Measurements from ENCODE around the gene ACSL6. TPM values are rescaled to one million over a fixed set of nuclear protein-coding genes. Genes with fewer than 3 reads are reported as not detected.

The ACSL6 gene
- total RNA-seq, 1 donor from 2014 or later = 0.19 TPM

GRCh38 chr5:132024117-132024435, 12.6 kb upstream of the ACSL6 start:
- Mint-ChIP-seq H3K27ac (no peak overlapping the region), H3K36me3 (ENCODE audit: insufficient read depth) (no peaks in the 10 kb centered on the region), H3K4me1 (ENCODE audit: low read depth) (no peaks in the 10 kb centered on the region), H3K27me3 (peaks cover 28% of the 10 kb centered on the region), H3K9me3 (ENCODE audit: low read depth) (no peaks in the 10 kb centered on the region), H3K4me3 (ENCODE audit: low read depth) (no peak overlapping the region)
- no peak for DNase-seq (ENCODE audit: low spot score, unreplicated experiment)
- no peak for TF ChIP-seq CTCF (IDR thresholded peaks at IDR 0.05; ENCODE audit: unreplicated experiment)

- DNase-seq (ENCODE audit: low spot score, unreplicated experiment) = no peak
- Mint-ChIP-seq H3K27ac (no peak overlapping the region), H3K36me3 (ENCODE audit: insufficient read depth) (no peaks in the 10 kb centered on the region), H3K9me3 (ENCODE audit: low read depth) (no peaks in the 10 kb centered on the region), H3K27me3 (peaks cover 32% of the 10 kb centered on the region), H3K4me1 (ENCODE audit: low read depth) (no peaks in the 10 kb centered on the region), H3K4me3 (ENCODE audit: low read depth) (no peak overlapping the region)
- no peak for TF ChIP-seq CTCF (IDR thresholded peaks at IDR 0.05; ENCODE audit: unreplicated experiment)
These were observed 12.0 kb upstream of the ACSL6 start for GRCh38 chr5:132023258-132024116.

GRCh38 chr5:132022737-132023136, 11.3 kb upstream of the ACSL6 start:
- TF ChIP-seq CTCF (IDR thresholded peaks at IDR 0.05; ENCODE audit: unreplicated experiment) = no peak
- Mint-ChIP-seq H3K9me3 (ENCODE audit: low read depth) (no peaks in the 10 kb centered on the region), H3K4me1 (ENCODE audit: low read depth) (no peaks in the 10 kb centered on the region), H3K27me3 (peaks cover 36% of the 10 kb centered on the region), H3K27ac (no peak overlapping the region), H3K4me3 (ENCODE audit: low read depth) (no peak overlapping the region), H3K36me3 (ENCODE audit: insufficient read depth) (no peaks in the 10 kb centered on the region)
- no peak for DNase-seq (ENCODE audit: low spot score, unreplicated experiment)

GRCh38 chr5:132021654-132022053, 10.2 kb upstream of the ACSL6 start:
- Mint-ChIP-seq H3K9me3 (ENCODE audit: low read depth) (no peaks in the 10 kb centered on the region), H3K4me1 (ENCODE audit: low read depth) (no peaks in the 10 kb centered on the region), H3K27ac (no peak overlapping the region), H3K4me3 (ENCODE audit: low read depth) (no peak overlapping the region), H3K36me3 (ENCODE audit: insufficient read depth) (no peaks in the 10 kb centered on the region), H3K27me3 (peaks cover 45% of the 10 kb centered on the region)
- no peak for DNase-seq (ENCODE audit: low spot score, unreplicated experiment)
- TF ChIP-seq CTCF (IDR thresholded peaks at IDR 0.05; ENCODE audit: unreplicated experiment) = no peak

DNA sequence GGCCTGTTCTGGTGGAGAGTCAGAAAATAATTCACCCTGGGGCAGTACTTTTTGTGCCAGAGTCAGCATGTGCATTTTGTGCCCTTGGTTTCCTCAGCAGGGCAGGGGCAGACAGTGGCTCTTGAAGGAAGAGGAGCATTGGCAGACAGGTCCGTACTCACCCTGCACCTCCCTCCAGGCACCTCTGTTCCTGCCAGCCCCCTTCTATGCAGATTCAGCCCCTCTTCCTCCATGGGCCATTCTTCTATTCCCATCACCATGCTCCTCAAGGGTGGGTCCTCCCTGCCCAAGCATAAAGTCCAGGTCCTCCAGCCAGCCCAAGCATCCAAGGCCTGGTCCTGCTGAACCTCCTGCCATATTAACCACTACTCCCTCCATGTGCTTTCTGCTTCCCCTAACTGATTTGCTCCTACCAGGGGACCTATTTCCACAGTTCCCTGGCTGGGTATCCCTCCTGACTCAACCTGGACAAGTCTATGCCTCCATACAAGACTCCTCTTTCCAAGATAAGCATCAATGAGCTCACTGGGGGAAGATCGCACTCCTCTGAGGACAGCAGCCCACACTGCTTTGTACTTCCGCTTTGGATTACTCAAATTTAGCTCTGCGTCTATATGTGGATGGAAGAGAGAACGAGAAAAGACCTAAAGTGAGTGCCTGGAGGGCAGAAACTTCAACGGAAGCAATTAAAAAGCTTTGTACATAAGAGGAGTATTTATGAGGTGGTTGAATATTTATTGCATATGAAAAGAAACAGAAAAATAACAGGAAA, 9.3 kb upstream of the ACSL6 start:
- H3K27ac Mint-ChIP-seq = no peak overlapping the region
- peaks cover 53% of the 10 kb centered on the region for H3K27me3 Mint-ChIP-seq
- no peak for DNase-seq (ENCODE audit: low spot score, unreplicated experiment)
- H3K4me3 Mint-ChIP-seq (ENCODE audit: low read depth) = no peak overlapping the region
- H3K4me1 Mint-ChIP-seq (ENCODE audit: low read depth) = no peaks in the 10 kb centered on the region
- no peaks in the 10 kb centered on the region for H3K36me3 Mint-ChIP-seq (ENCODE audit: insufficient read depth)
- TF ChIP-seq CTCF (IDR thresholded peaks at IDR 0.05; ENCODE audit: unreplicated experiment) = no peak
- H3K9me3 Mint-ChIP-seq (ENCODE audit: low read depth) = no peaks in the 10 kb centered on the region

Measured in progenitor cell of endocrine pancreas (in vitro differentiated cells).